ENCODE results near the gene KCNJ6. TPM values are rescaled to one million over a fixed set of nuclear protein-coding genes. Genes with fewer than 3 reads are reported as not detected.

Gene KCNJ6
- total and polyA plus RNA-seq, 3 donors from 2014 or later, result 0.24 to 0.25 (median 0.25) TPM

- no peak for TF ChIP-seq CTCF (IDR thresholded peaks at IDR 0.05)
- TF ChIP-seq POLR2A (IDR thresholded peaks at IDR 0.05), result no peak
- no peaks in the 10 kb centered on the region for H3K9me3 ChIP-seq
- H3K4me1 ChIP-seq, result no peaks in the 10 kb centered on the region
- H3K36me3 ChIP-seq (ENCODE audit: low read depth, missing control alignments), result no peaks in the 10 kb centered on the region
- intact Hi-C loops (cut with DNase I; ENCODE audit: low total_unique reads), result no loop called here
- no peak overlapping the region for H3K27ac ChIP-seq
- no peaks in the 10 kb centered on the region for H3K27me3 ChIP-seq
- DNase-seq, result no peak
- no peak overlapping the region for H3K4me3 ChIP-seq
- 73 to 77% methylated on average over 5 of the region's 5 CpGs for WGBS, 2 donors
Measured at GRCh38 chr21:37767984-37768383, 148.3 kb downstream of the KCNJ6 start.

- H3K36me3 ChIP-seq (ENCODE audit: low read depth, missing control alignments), result no peaks in the 10 kb centered on the region
- DNase-seq, result no peak
- no peak overlapping the region for H3K4me3 ChIP-seq
- no peaks in the 10 kb centered on the region for H3K4me1 ChIP-seq
- intact Hi-C loops (cut with DNase I; ENCODE audit: low total_unique reads), result no loop called here
- no peak overlapping the region for H3K27ac ChIP-seq
- H3K27me3 ChIP-seq, result no peaks in the 10 kb centered on the region
- TF ChIP-seq POLR2A (IDR thresholded peaks at IDR 0.05) (no peak), CTCF (IDR thresholded peaks at IDR 0.05) (no peak)
- no peaks in the 10 kb centered on the region for H3K9me3 ChIP-seq
- 69 to 77% methylated on average over 5 of the region's 5 CpGs for WGBS, 2 donors
Measured at GRCh38 chr21:37766129-37766528, 150.1 kb downstream of the KCNJ6 start.

- DNase-seq, result no peak
- intact Hi-C loops (cut with DNase I; ENCODE audit: low total_unique reads), result no loop called here
Measured at GRCh38 chr21:37765221-37765900, 150.9 kb downstream of the KCNJ6 start.

GRCh38 chr21:37764691-37765090, 151.6 kb downstream of the KCNJ6 start:
- H3K27me3 ChIP-seq, result no peaks in the 10 kb centered on the region
- no peak for DNase-seq
- H3K9me3 ChIP-seq, result no peaks in the 10 kb centered on the region
- H3K4me1 ChIP-seq, result no peaks in the 10 kb centered on the region
- TF ChIP-seq POLR2A (IDR thresholded peaks at IDR 0.05), result no peak
- no peak for TF ChIP-seq CTCF (IDR thresholded peaks at IDR 0.05)
- WGBS, 2 donors, result 44 to 50% methylated on average over 2 of the region's 2 CpGs
- intact Hi-C loops (cut with DNase I; ENCODE audit: low total_unique reads), result no loop called here
- H3K4me3 ChIP-seq, result no peak overlapping the region
- no peak overlapping the region for H3K27ac ChIP-seq
- H3K36me3 ChIP-seq (ENCODE audit: low read depth, missing control alignments), result no peaks in the 10 kb centered on the region

More at GRCh38 chr21:37765221-37765900, 150.9 kb downstream of the KCNJ6 start:
- Histone ChIP-seq H3K4me1 (no peaks in the 10 kb centered on the region), H3K36me3 (ENCODE audit: low read depth, missing control alignments) (no peaks in the 10 kb centered on the region), H3K27ac (no peak overlapping the region), H3K4me3 (no peak overlapping the region), H3K27me3 (no peaks in the 10 kb centered on the region), H3K9me3 (no peaks in the 10 kb centered on the region)
- TF ChIP-seq POLR2A (IDR thresholded peaks at IDR 0.05) (no peak), CTCF (IDR thresholded peaks at IDR 0.05) (no peak)
- WGBS, 2 donors, result 91 to 97% methylated on average over 5 of the region's 5 CpGs

GRCh38 chr21:37763298-37763697, 153.0 kb downstream of the KCNJ6 start:
- intact Hi-C loops (cut with DNase I; ENCODE audit: low total_unique reads), result no loop called here
- TF ChIP-seq POLR2A (IDR thresholded peaks at IDR 0.05) (no peak), CTCF (IDR thresholded peaks at IDR 0.05) (no peak)
- Histone ChIP-seq H3K27me3 (no peaks in the 10 kb centered on the region), H3K36me3 (ENCODE audit: low read depth, missing control alignments) (no peaks in the 10 kb centered on the region), H3K9me3 (no peaks in the 10 kb centered on the region), H3K4me3 (no peak overlapping the region), H3K4me1 (no peaks in the 10 kb centered on the region), H3K27ac (no peak overlapping the region)
- no peak for DNase-seq
- WGBS, 2 donors, result 70 to 76% methylated on average over 5 of the region's 5 CpGs

Data from testis (tissue), 3 donors.